GM23248 (cell line): ENCODE measurements around the gene RAB3IP.
"Not testable (repeated sequence)": the region's sequence is repeated elsewhere in the genome, so short reads cannot be mapped to it uniquely, and the experiment has no call there.

Experiments
- EZH2 ChIP-seq: fragments of 200-600 bp; sonication (generic); IDR thresholded peaks from 2 replicates; pipeline ENCODE4 v1.6.1; 2018; ENCODE audit warnings: antibody characterized with exemption, mild to moderate bottlenecking; ENCODE audit not compliant: insufficient read depth, poor library complexity, severe bottlenecking
- EZH2phosphoT487 ChIP-seq: fragments of 200-600 bp; sonication (generic); IDR thresholded peaks from 2 replicates; pipeline ENCODE4 v1.6.1; 2018; ENCODE audit warnings: antibody characterized with exemption, moderate library complexity, mild to moderate bottlenecking, low read depth; ENCODE audit not compliant: insufficient read depth

DNA sequence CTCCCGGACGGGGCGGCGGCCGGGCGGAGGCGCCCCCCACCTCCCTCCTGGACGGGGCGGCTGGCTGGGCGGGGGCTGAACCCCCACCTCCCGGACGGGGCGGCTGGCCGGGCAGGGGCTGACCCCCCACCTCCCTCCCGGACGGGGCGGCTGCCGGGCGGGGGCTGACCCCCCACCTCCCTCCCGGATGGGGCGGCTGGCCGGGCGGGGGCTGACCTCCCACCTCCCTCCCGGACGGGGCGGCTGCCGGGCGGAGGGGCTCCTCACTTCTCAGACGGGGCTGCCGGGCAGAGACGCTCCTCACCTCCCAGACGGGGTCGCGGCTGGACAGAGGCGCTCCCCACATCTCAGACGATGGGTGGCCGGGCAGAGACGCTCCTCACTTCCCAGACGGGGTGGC is 20.9 kb downstream of the RAB3IP start:
- TF ChIP-seq EZH2, EZH2phosphoT487: not testable (repeated sequence)
